Right lobe of liver (tissue), 4 donors: ENCODE measurements around the gene LDB1.

Experiments
- POLR2A ChIP-seq: fragments of 450-650 bp; IDR thresholded peaks from one replicate; pipeline ENCODE4 v1.6.1; 2017; ENCODE audit warnings: antibody characterized with exemption, mild to moderate bottlenecking
- TF ChIP-seq, protein P1 (sequence below), 4 donors: fragments of 200-600 bp in 3 of 4; fragments of 450-650 bp in 1 of 4; IDR thresholded peaks; one replicate each; pipeline versions ENCODE4 v1.5.1 to v1.8.0; 2016 to 2022; ENCODE audit warnings: antibody characterized with exemption in 4 of 4, mild to moderate bottlenecking in 2 of 4
- donor health status: DM: no; HTN: no; CAD: no.
- donor health status: DM: no; HTN: no; CAD: no.
- donor health status: DM: no; HTN: yes; CAD: no.

DNA sequence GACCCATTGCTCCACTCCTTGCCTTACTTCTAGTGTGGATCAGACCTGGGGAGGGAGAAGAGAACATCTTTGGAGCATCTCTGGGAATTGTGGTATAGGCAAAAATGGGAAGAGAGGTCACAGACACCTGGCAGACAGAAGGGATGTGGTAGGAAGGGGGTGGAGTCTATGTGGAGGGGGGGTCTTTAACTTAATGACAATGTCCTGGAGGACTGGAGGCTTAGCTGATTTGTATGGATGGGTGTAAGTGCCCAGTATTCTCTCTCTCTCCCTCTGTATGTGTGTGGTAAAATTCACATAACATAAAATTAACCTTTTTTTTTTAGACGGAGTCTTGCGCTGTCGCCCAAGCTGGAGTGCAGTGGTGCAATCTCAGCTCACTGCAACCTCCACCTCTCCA, 3.1 kb upstream of the LDB1 start:
- TF ChIP-seq, protein P1, sequence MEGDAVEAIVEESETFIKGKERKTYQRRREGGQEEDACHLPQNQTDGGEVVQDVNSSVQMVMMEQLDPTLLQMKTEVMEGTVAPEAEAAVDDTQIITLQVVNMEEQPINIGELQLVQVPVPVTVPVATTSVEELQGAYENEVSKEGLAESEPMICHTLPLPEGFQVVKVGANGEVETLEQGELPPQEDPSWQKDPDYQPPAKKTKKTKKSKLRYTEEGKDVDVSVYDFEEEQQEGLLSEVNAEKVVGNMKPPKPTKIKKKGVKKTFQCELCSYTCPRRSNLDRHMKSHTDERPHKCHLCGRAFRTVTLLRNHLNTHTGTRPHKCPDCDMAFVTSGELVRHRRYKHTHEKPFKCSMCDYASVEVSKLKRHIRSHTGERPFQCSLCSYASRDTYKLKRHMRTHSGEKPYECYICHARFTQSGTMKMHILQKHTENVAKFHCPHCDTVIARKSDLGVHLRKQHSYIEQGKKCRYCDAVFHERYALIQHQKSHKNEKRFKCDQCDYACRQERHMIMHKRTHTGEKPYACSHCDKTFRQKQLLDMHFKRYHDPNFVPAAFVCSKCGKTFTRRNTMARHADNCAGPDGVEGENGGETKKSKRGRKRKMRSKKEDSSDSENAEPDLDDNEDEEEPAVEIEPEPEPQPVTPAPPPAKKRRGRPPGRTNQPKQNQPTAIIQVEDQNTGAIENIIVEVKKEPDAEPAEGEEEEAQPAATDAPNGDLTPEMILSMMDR (IDR thresholded peaks at IDR 0.05) = no peak
- no peak for TF ChIP-seq POLR2A
